H1 (cell line): ENCODE measurements around the gene EDDM3A. TPM values are rescaled to one million over a fixed set of nuclear protein-coding genes. Genes with fewer than 3 reads are reported as not detected.

Source experiments
- CREB1 ChIP-seq: IDR thresholded peaks from 2 replicates; pipeline ENCODE4 v1.6.1; 2012; ENCODE audit warnings: inconsistent platforms
- polyA plus RNA-seq, 7 experiments: library from polyadenylated mRNA; depleted of rRNA in 3 of 7; stranded (reverse) in 5 of 7; unstranded in 2 of 7; fragments of >200 nt in 5 of 7; fragments of 200-250 nt in 2 of 7; gene quantifications; 1 replicate in 5 of 7; 2 replicates in 1 of 7; 4 replicates in 1 of 7; pipeline versions ENCODE4 v1.2.1 to v1.2.3, GENCODE V29; 2011 to 2013; ENCODE audit warnings: missing spikeins in 2 of 7, mixed read lengths in 2 of 7
- total RNA-seq: library from RNA; stranded (reverse); fragmentation: NEBNext Ultra II Directional; extraction: Animal tissue kit (Norgen Biotek cat#: 25700); gene quantifications from 2 replicates; pipeline ENCODE4 v1.2.1, GENCODE V29; 2021

EDDM3A gene
- total and polyA plus RNA-seq, 2 of the 8 experiments (the other 6 are each of a cell fraction or from before 2014, with no cell fraction given): 0.09 TPM; not detected in 1

GRCh38 chr14:20769421-20769820 lies 23.7 kb downstream of the EDDM3A start (continued):
- TF ChIP-seq CREB1: no peak
